Loucy (cell line): ENCODE results near the gene RBM26.

Experiments
- CTCF ChIP-seq: fragments of 200-600 bp; sonication (generic); conservative IDR thresholded peaks from 2 replicates; pipeline ENCODE4 v1.5.1; 2014; ENCODE audit warnings: mild to moderate bottlenecking, antibody characterized with exemption, low read length
- EZH2phosphoT487 ChIP-seq: fragments of 200-600 bp; IDR thresholded peaks from 2 replicates; pipeline ENCODE4 v1.6.1; 2018; ENCODE audit warnings: antibody characterized with exemption, mild to moderate bottlenecking, moderate library complexity, borderline replicate concordance

DNA sequence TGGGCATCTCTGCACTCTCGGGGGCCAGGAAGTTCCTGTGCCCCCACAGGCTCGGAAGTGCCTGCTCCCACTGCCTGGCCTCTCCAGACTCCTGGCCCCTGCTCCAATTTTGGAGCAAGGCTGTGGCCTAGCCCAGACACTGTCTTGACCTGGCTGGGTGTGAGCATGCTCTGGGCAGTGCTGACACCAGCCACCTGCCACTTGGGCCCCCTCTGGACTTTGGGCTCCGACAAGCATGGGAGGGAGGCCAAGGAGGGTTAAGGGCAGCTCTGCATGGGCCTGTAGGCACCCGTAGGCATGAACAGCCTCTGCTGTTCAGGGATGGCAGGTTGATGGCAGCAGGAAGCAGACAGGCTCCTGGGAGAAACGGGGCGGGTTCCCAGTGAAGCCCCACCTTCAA lies 26.0 kb upstream of the RBM26 start:
- TF ChIP-seq CTCF (no peak), EZH2phosphoT487 (no peak)
